Naive thymus-derived CD4-positive, alpha-beta T cell (primary cell): ENCODE measurements around the gene TBC1D1. TPM values are rescaled to one million over a fixed set of nuclear protein-coding genes. Genes with fewer than 3 reads are reported as not detected.

Experiments
- ATAC-seq: fragments of 150-1000 bp; cut with Tn5 transposase; 2 replicates; pipeline ENCODE4 v1.10.0; 2021; ENCODE audit warnings: mild to moderate bottlenecking, moderate library complexity
- CTCF ChIA-PET: fragments of 350-600 bp; sonication (Branson Sonifier 250); formaldehyde crosslinking; loops from one replicate; lab custom pipeline; 2021; ENCODE audit warnings: antibody characterized with exemption; lab: Charles Lee
- POLR2A ChIA-PET: fragments of 350-600 bp; sonication (Branson Sonifier 250); formaldehyde crosslinking; loops from one replicate; lab custom pipeline; 2021; ENCODE audit warnings: antibody characterized with exemption, inconsistent platforms; lab: Charles Lee
- DNase-seq, 9 donors: peaks; one replicate each; pipeline versions ENCODE4 v3.0.0 to v3.0.0-alpha.2; 2020 to 2022; ENCODE audit warnings: mixed read lengths in 1 of 9
- H3K27ac ChIP-seq: one replicate; pipeline ENCODE4 v1.7.0; 2013; ENCODE audit warnings: mild to moderate bottlenecking, low read depth, low read length, moderate library complexity
- H3K27me3 ChIP-seq, 2 donors: one replicate each; pipeline ENCODE4 v1.7.0; 2013; ENCODE audit warnings: low read length in 2 of 2, mild to moderate bottlenecking in 2 of 2, moderate library complexity in 2 of 2; ENCODE audit not compliant: control insufficient read depth in 2 of 2, insufficient read depth in 2 of 2
- H3K36me3 ChIP-seq, 3 experiments: 1 replicate in 2 of 3; 2 replicates in 1 of 3; pipeline ENCODE4 v1.7.0; 2013; ENCODE audit warnings: low read length in 3 of 3, mild to moderate bottlenecking in 3 of 3, moderate library complexity in 1 of 3; ENCODE audit not compliant: insufficient read depth in 3 of 3, control insufficient read depth in 2 of 3
- H3K4me1 ChIP-seq, 2 donors: one replicate each; pipeline ENCODE4 v1.7.0; 2013; ENCODE audit warnings: low read length in 2 of 2, mild to moderate bottlenecking in 2 of 2, moderate library complexity in 1 of 2; ENCODE audit not compliant: control insufficient read depth in 2 of 2, insufficient read depth in 2 of 2
- H3K4me3 ChIP-seq: 2 replicates; pipeline ENCODE4 v1.7.0; 2013; ENCODE audit warnings: mild to moderate bottlenecking, low read length
- H3K9me3 ChIP-seq, 3 experiments: 1 replicate in 2 of 3; 2 replicates in 1 of 3; pipeline ENCODE4 v1.7.0; 2013; ENCODE audit warnings: low read length in 3 of 3; ENCODE audit not compliant: control insufficient read depth in 2 of 3
- H3K27ac Mint-ChIP-seq, 9 donors: one replicate each; pipeline ENCODE4 v1.8.0; 2020 to 2022; ENCODE audit warnings: mixed read lengths in 9 of 9, mild to moderate bottlenecking in 8 of 9, moderate library complexity in 5 of 9, inconsistent platforms in 2 of 9
- H3K27me3 Mint-ChIP-seq, 5 donors: one replicate each; pipeline ENCODE4 v1.8.0; 2021 to 2022; ENCODE audit warnings: mixed read lengths in 5 of 5, mild to moderate bottlenecking in 1 of 5
- H3K36me3 Mint-ChIP-seq, 5 donors: one replicate each; pipeline ENCODE4 v1.8.0; 2020 to 2022; ENCODE audit warnings: mixed read lengths in 5 of 5, mild to moderate bottlenecking in 3 of 5, inconsistent platforms in 1 of 5
- H3K4me1 Mint-ChIP-seq, 7 donors: one replicate each; pipeline ENCODE4 v1.8.0; 2020 to 2022; ENCODE audit warnings: mixed read lengths in 7 of 7, mild to moderate bottlenecking in 3 of 7, inconsistent platforms in 1 of 7
- H3K4me3 Mint-ChIP-seq, 10 donors: one replicate each; pipeline ENCODE4 v1.8.0; 2020 to 2022; ENCODE audit warnings: mild to moderate bottlenecking in 10 of 10, mixed read lengths in 10 of 10, moderate library complexity in 6 of 10, inconsistent platforms in 2 of 10
- H3K9me3 Mint-ChIP-seq, 11 donors: one replicate each; pipeline ENCODE4 v1.8.0; 2020 to 2022; ENCODE audit warnings: mixed read lengths in 11 of 11, mild to moderate bottlenecking in 4 of 11, inconsistent platforms in 1 of 11, moderate library complexity in 1 of 11
- intact Hi-C, 2 donors: fragments of 100-400 bp; cut with micrococcal nuclease; formaldehyde crosslinking; loops; one replicate each; pipeline ENCODE4 v1.15.1; 2023
- polyA plus RNA-seq, 2 donors: library from polyadenylated mRNA; unstranded; fragments of 300-500 nt; fragmentation: Illumina TruSeq; gene quantifications; one replicate each; pipeline ENCODE4 v1.2.3, GENCODE V29; 2021
- total RNA-seq, 6 experiments: library from RNA in 5 of 6; stranded (reverse) in 5 of 6; gene quantifications; 1 replicate in 5 of 6; 2 replicates in 1 of 6; pipeline ENCODE4 v1.2.3 and lab custom pipeline; 2021 to 2026

TBC1D1 gene
- total and polyA plus RNA-seq, 7 experiments from 2014 or later: 19.4 to 66.8 (median 46.9) TPM

- Histone ChIP-seq H3K27ac (no peak overlapping the region), H3K9me3 (no peaks in the 10 kb centered on the region), H3K4me3 (no peak overlapping the region), H3K27me3 (no peaks in the 10 kb centered on the region), H3K4me1 (peaks cover 28 to 30% of the 10 kb centered on the region in 2 donors), H3K36me3 (peaks cover 0 to 46% (median 0%) of the 10 kb centered on the region in 3 experiments)
- Mint-ChIP-seq H3K27ac (no peak overlapping the region), H3K9me3 (no peaks in the 10 kb centered on the region), H3K4me1 (peaks cover 22 to 57% (median 36%) of the 10 kb centered on the region in 7 donors), H3K36me3 (peaks cover 20 to 62% (median 50%) of the 10 kb centered on the region in 5 donors), H3K27me3 (no peaks in the 10 kb centered on the region), H3K4me3 (no peak overlapping the region)
- intact Hi-C loops: loop anchor here in 1 of 2 donors (10.0 kb wide), 2 partner anchors 1220 to 1920 kb away; partner anchors contain the start of gene N4BP2
- POLR2A ChIA-PET: no interaction called here
- CTCF ChIA-PET: interaction anchor here (0.5 to 0.8 kb wide), 2 partner anchors 40 kb away, joined by 3 read pairs; no protein-coding TSS in a partner anchor
- ATAC-seq (no peak), DNase-seq (no peak)
These were observed 244.3 kb downstream of the TBC1D1 start for GRCh38 chr4:38135201-38135600.

DNA sequence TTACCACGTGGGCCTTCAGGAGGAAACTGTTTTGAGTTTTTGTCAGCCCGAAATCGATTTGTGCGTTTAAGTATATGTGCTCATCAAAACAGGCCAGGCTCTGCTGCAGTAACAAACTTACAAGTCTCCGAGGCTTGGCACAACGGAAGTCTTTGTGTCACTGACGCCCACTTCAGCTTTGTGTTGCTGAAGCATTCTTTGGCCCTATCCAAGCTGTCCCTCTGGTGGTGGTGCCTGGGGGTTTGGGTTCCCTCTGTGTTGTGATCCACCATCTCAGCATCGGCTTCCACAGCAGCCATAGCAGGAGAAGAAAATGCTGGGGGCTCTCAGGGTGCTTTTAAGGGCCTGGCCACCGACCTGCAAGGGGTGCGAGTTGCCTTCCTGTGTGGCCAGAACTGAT lies 245.7 kb downstream of the TBC1D1 start:
- CTCF ChIA-PET: no interaction called here
- H3K27ac Mint-ChIP-seq: peak overlapping the region in 1 of 9 donors; percentile 32
- DNase-seq (no peak), ATAC-seq (no peak)
- H3K4me3 Mint-ChIP-seq: no peak overlapping the region
- Histone ChIP-seq H3K36me3 (peaks cover 0 to 46% (median 0%) of the 10 kb centered on the region in 3 experiments), H3K4me3 (no peak overlapping the region), H3K4me1 (peaks cover 14 to 17% of the 10 kb centered on the region in 2 donors), H3K27ac (no peak overlapping the region), H3K27me3 (no peaks in the 10 kb centered on the region), H3K9me3 (no peaks in the 10 kb centered on the region)
- POLR2A ChIA-PET: no interaction called here
- no peaks in the 10 kb centered on the region for H3K9me3 Mint-ChIP-seq
- peaks cover 20 to 66% (median 54%) of the 10 kb centered on the region in 5 donors for H3K36me3 Mint-ChIP-seq
- intact Hi-C loops: loop anchor here in 1 of 2 donors (10.0 kb wide), 2 partner anchors 1218 to 1918 kb away; partner anchors contain the start of gene N4BP2
- no peaks in the 10 kb centered on the region for H3K27me3 Mint-ChIP-seq
- H3K4me1 Mint-ChIP-seq: peaks cover 12 to 43% (median 22%) of the 10 kb centered on the region in 7 donors

DNA sequence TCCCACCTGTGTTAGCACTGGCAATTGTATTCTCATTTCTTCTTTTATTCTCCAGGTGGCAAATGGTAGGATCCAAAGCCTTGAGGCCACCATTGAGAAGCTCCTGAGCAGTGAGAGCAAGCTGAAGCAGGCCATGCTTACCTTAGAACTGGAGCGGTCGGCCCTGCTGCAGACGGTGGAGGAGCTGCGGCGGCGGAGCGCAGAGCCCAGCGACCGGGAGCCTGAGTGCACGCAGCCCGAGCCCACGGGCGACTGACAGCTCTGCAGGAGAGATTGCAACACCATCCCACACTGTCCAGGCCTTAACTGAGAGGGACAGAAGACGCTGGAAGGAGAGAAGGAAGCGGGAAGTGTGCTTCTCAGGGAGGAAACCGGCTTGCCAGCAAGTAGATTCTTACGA lies 246.2 kb downstream of the TBC1D1 start:
- ChIA-PET CTCF (no interaction called here), POLR2A (interaction anchor here (0.6 kb wide), 1 partner anchor 16 kb away, joined by 3 read pairs; no protein-coding TSS in a partner anchor)
- H3K27me3 ChIP-seq: no peaks in the 10 kb centered on the region
- H3K36me3 ChIP-seq: peaks cover 0 to 46% (median 0%) of the 10 kb centered on the region in 3 experiments
- H3K36me3 Mint-ChIP-seq: peaks cover 20 to 66% (median 54%) of the 10 kb centered on the region in 5 donors
- H3K4me3 ChIP-seq: no peak overlapping the region
- H3K4me3 Mint-ChIP-seq: no peak overlapping the region
- peak overlapping the region in 2 of 9 donors; percentile 32 to 41 for H3K27ac Mint-ChIP-seq
- H3K4me1 ChIP-seq: peaks cover 9 to 12% of the 10 kb centered on the region in 2 donors
- peaks cover 7 to 38% (median 17%) of the 10 kb centered on the region in 7 donors for H3K4me1 Mint-ChIP-seq
- H3K9me3 Mint-ChIP-seq: no peaks in the 10 kb centered on the region
- DNase-seq: no peak
- ATAC-seq: no peak
- no peaks in the 10 kb centered on the region for H3K27me3 Mint-ChIP-seq
- no peaks in the 10 kb centered on the region for H3K9me3 ChIP-seq
- H3K27ac ChIP-seq: no peak overlapping the region
- intact Hi-C loops: loop anchor here in 1 of 2 donors (10.0 kb wide), 2 partner anchors 1218 to 1918 kb away; partner anchors contain the start of gene N4BP2

- no peak overlapping the region for H3K4me3 Mint-ChIP-seq
- peak; percentile 40 for ATAC-seq
- H3K4me3 ChIP-seq: no peak overlapping the region
- H3K4me1 Mint-ChIP-seq: peaks cover 0 to 25% (median 4%) of the 10 kb centered on the region in 7 donors
- H3K27ac Mint-ChIP-seq: no peak overlapping the region
- peaks cover 20 to 68% (median 50%) of the 10 kb centered on the region in 5 donors for H3K36me3 Mint-ChIP-seq
- POLR2A ChIA-PET: no interaction called here
- DNase-seq: no peak
- H3K9me3 Mint-ChIP-seq: no peaks in the 10 kb centered on the region
- intact Hi-C loops: loop anchor here in 1 of 2 donors (10.0 kb wide), 2 partner anchors 1216 to 1916 kb away; partner anchors contain the start of gene N4BP2
- peaks cover 0 to under 1% of the 10 kb centered on the region in 2 donors for H3K4me1 ChIP-seq
- no peaks in the 10 kb centered on the region for H3K27me3 ChIP-seq
- no peaks in the 10 kb centered on the region for H3K27me3 Mint-ChIP-seq
- H3K9me3 ChIP-seq: no peaks in the 10 kb centered on the region
- H3K36me3 ChIP-seq: peaks cover 0 to 44% (median 0%) of the 10 kb centered on the region in 3 experiments
- H3K27ac ChIP-seq: no peak overlapping the region
- CTCF ChIA-PET: interaction anchor here (0.7 kb wide), 1 partner anchor 454 kb away, joined by 4 read pairs; no protein-coding TSS in a partner anchor
These were observed 247.5 kb downstream of the TBC1D1 start for GRCh38 chr4:38138363-38138762.

GRCh38 chr4:38139187-38139586 lies 248.3 kb downstream of the TBC1D1 start:
- Histone ChIP-seq H3K4me3 (no peak overlapping the region), H3K27ac (no peak overlapping the region), H3K36me3 (peaks cover 0 to 36% (median 0%) of the 10 kb centered on the region in 3 experiments), H3K4me1 (no peaks in the 10 kb centered on the region), H3K27me3 (no peaks in the 10 kb centered on the region), H3K9me3 (no peaks in the 10 kb centered on the region)
- no peak for DNase-seq
- Mint-ChIP-seq H3K36me3 (peaks cover 20 to 60% (median 43%) of the 10 kb centered on the region in 5 donors), H3K9me3 (no peaks in the 10 kb centered on the region), H3K27me3 (no peaks in the 10 kb centered on the region), H3K4me3 (no peak overlapping the region), H3K27ac (no peak overlapping the region), H3K4me1 (peaks cover 0 to 17% (median 2%) of the 10 kb centered on the region in 7 donors)
- intact Hi-C loops: loop anchor here in 1 of 2 donors (10.0 kb wide), 2 partner anchors 1216 to 1916 kb away; partner anchors contain the start of gene N4BP2
- ATAC-seq: no peak
- ChIA-PET POLR2A (no interaction called here), CTCF (no interaction called here)

GRCh38 chr4:38140643-38141203 lies 249.8 kb downstream of the TBC1D1 start:
- no peaks in the 10 kb centered on the region for H3K27me3 Mint-ChIP-seq
- H3K9me3 ChIP-seq: no peaks in the 10 kb centered on the region
- H3K4me1 Mint-ChIP-seq: peaks cover 0 to 15% (median 2%) of the 10 kb centered on the region in 7 donors
- H3K36me3 Mint-ChIP-seq: peaks cover 20 to 47% (median 32%) of the 10 kb centered on the region in 5 donors
- no peaks in the 10 kb centered on the region for H3K27me3 ChIP-seq
- ChIA-PET POLR2A (no interaction called here), CTCF (no interaction called here)
- H3K27ac Mint-ChIP-seq: peak overlapping the region in 1 of 9 donors; percentile 12
- H3K4me3 ChIP-seq: no peak overlapping the region
- H3K4me3 Mint-ChIP-seq: no peak overlapping the region
- peaks cover 0 to 29% (median 0%) of the 10 kb centered on the region in 3 experiments for H3K36me3 ChIP-seq
- H3K9me3 Mint-ChIP-seq: no peaks in the 10 kb centered on the region
- ATAC-seq (no peak), DNase-seq (no peak)
- no peaks in the 10 kb centered on the region for H3K4me1 ChIP-seq
- intact Hi-C loops: no loop called here
- H3K27ac ChIP-seq: no peak overlapping the region
